Measurements from ENCODE around the gene CNBD2. TPM values are rescaled to one million over a fixed set of nuclear protein-coding genes. Genes with fewer than 3 reads are reported as not detected.
"Not testable (repeated sequence)": the region's sequence is repeated elsewhere in the genome, so short reads cannot be mapped to it uniquely, and the experiment has no call there.

Gene CNBD2
- total and polyA plus RNA-seq, 10 of the 15 experiments (the other 5 are each of a cell fraction or from before 2014, with no cell fraction given), result 0.86 to 7.4 (median 4.6) TPM

- H3K27me3 ChIP-seq (replicated peaks in 1 of 2; ENCODE audit: control insufficient read depth in 2 of 2, insufficient read depth in 2 of 2, low read length in 1 of 2); ATAC-seq; FAIRE-seq; H3K4me1 ChIP-seq (ENCODE audit: control insufficient read depth, insufficient read depth, low read length); in situ Hi-C loops (cut with MboI); SMC1A ChIA-PET (ENCODE audit: uncharacterized antibody, unreplicated experiment); intact Hi-C loops (cut with micrococcal nuclease; ENCODE audit: unreplicated experiment); H3K4me3 ChIP-seq; H4K20me1 ChIP-seq (ENCODE audit: control insufficient read depth, insufficient read depth); H3K36me3 ChIP-seq (ENCODE audit: control insufficient read depth in 2 of 2, insufficient read depth in 2 of 2, low read length in 1 of 2); H3K27ac ChIP-seq (ENCODE audit: control insufficient read depth, insufficient read depth); H3K9me3 ChIP-seq (replicated peaks; ENCODE audit: control insufficient read depth, insufficient read depth, low read length); H2AFZ ChIP-seq (ENCODE audit: control insufficient read depth, low read depth, low read length); H3K9ac ChIP-seq (ENCODE audit: control insufficient read depth, insufficient read depth, low read length); H3K4me2 ChIP-seq (ENCODE audit: control insufficient read depth, insufficient read depth); DNase-seq (ENCODE audit: low read depth, low spot score); POLR2A ChIA-PET; BruUV-seq (replicated peaks); H3K79me2 ChIP-seq (ENCODE audit: control insufficient read depth, insufficient read depth, low read length); RAD21 ChIA-PET (ENCODE audit: unreplicated experiment): not testable (repeated sequence)
- WGBS (ENCODE audit: insufficient coverage, insufficient replicate concordance, low lambda C conversion rate, missing lambda C conversion rate), result 42% methylated on average over 6 of the region's 6 CpGs
- CTCF ChIA-PET, result interaction anchor here (0.6 to 1.0 kb wide), 2 partner anchors 58 to 125 kb away, joined by 3 to 4 read pairs; partner anchors contain the start of gene SCAND1
Measured at GRCh38 chr20:36079984-36080383, 111.6 kb downstream of the CNBD2 start.

Small RNA genes lying within 50 kb of the gene (small RNA-seq; reads per million reads assigned to genes)
- not detected for gene RNU6-937P

Other genes with a start within 250 kb of the CNBD2 start
- 261 and 305 TPM in 2 replicates for gene RBM39, start 226.3 kb upstream of the CNBD2 start, total RNA-seq (2014; rRNA removed)
- gene RBM39, start 226.3 kb upstream of the CNBD2 start, total RNA-seq (2014; rRNA removed; fragmentation: Illumina TruSeq; extraction: Trizol), result 280 and 283 TPM in 2 replicates
- gene RBM39, start 226.3 kb upstream of the CNBD2 start, total RNA-seq (2021), result 188 and 216 TPM in 2 replicates
- 248 and 261 TPM in 2 replicates for gene RBM39, start 226.3 kb upstream of the CNBD2 start, polyA plus RNA-seq (2011; rRNA removed)
- gene RBM39, start 226.3 kb upstream of the CNBD2 start, polyA plus RNA-seq (2014; fragmentation: Illumina TruSeq; extraction: Trizol), result 205 and 235 TPM in 2 replicates
- 100 to 1,000 TPM; 135 to 150 TPM for gene RBM39, start 226.3 kb upstream of the CNBD2 start, polyA plus RNA-seq (2014; fragmentation: Nextera tagmentation; extraction: Ambion mirVana)
- 163 and 180 TPM in 2 replicates for gene RBM39, start 226.3 kb upstream of the CNBD2 start, polyA plus RNA-seq (2014; rRNA removed)
- 100 to 1,000 TPM; 219 to 232 TPM for gene RBM39, start 226.3 kb upstream of the CNBD2 start, polyA plus RNA-seq (2016; fragmentation: Nextera tagmentation; extraction: Ambion mirVana)
- 35.5 and 44.0 TPM in 2 replicates for gene PHF20, start 196.6 kb upstream of the CNBD2 start, total RNA-seq (2014; rRNA removed)
- gene PHF20, start 196.6 kb upstream of the CNBD2 start, total RNA-seq (2014; rRNA removed; fragmentation: Illumina TruSeq; extraction: Trizol), result 45.0 and 45.1 TPM in 2 replicates
- gene PHF20, start 196.6 kb upstream of the CNBD2 start, total RNA-seq (2021), result 41.7 and 49.0 TPM in 2 replicates
- gene PHF20, start 196.6 kb upstream of the CNBD2 start, polyA plus RNA-seq (2011; rRNA removed), result 31.6 and 43.4 TPM in 2 replicates
- gene PHF20, start 196.6 kb upstream of the CNBD2 start, polyA plus RNA-seq (2014; fragmentation: Illumina TruSeq; extraction: Trizol), result 48.5 and 52.0 TPM in 2 replicates
- 10 to 100 TPM; 90.7 to 91.2 TPM for gene PHF20, start 196.6 kb upstream of the CNBD2 start, polyA plus RNA-seq (2014; fragmentation: Nextera tagmentation; extraction: Ambion mirVana)
- gene PHF20, start 196.6 kb upstream of the CNBD2 start, polyA plus RNA-seq (2014; rRNA removed), result 44.9 TPM in 2 replicates
- gene PHF20, start 196.6 kb upstream of the CNBD2 start, polyA plus RNA-seq (2016; fragmentation: Nextera tagmentation; extraction: Ambion mirVana), result 10 to 100 TPM; 53.1 to 53.5 TPM
- gene SCAND1, start 14.1 kb upstream of the CNBD2 start, total RNA-seq (2014; rRNA removed), result 62.8 and 77.3 TPM in 2 replicates
- 4.7 and 6.4 TPM in 2 replicates for gene SCAND1, start 14.1 kb upstream of the CNBD2 start, total RNA-seq (2014; rRNA removed; fragmentation: Illumina TruSeq; extraction: Trizol)
- gene SCAND1, start 14.1 kb upstream of the CNBD2 start, total RNA-seq (2021), result 68.1 and 73.1 TPM in 2 replicates
- 3.1 and 5.7 TPM in 2 replicates for gene SCAND1, start 14.1 kb upstream of the CNBD2 start, polyA plus RNA-seq (2011; rRNA removed)
- 0.60 TPM in 1 of 2 replicates, not detected in the other for gene SCAND1, start 14.1 kb upstream of the CNBD2 start, polyA plus RNA-seq (2014; fragmentation: Illumina TruSeq; extraction: Trizol)
- under 1 TPM; 0.08 to 0.16 TPM for gene SCAND1, start 14.1 kb upstream of the CNBD2 start, polyA plus RNA-seq (2014; fragmentation: Nextera tagmentation; extraction: Ambion mirVana)
- 45.3 and 57.0 TPM in 2 replicates for gene SCAND1, start 14.1 kb upstream of the CNBD2 start, polyA plus RNA-seq (2014; rRNA removed)
- gene SCAND1, start 14.1 kb upstream of the CNBD2 start, polyA plus RNA-seq (2016; fragmentation: Nextera tagmentation; extraction: Ambion mirVana), result 100 to 1,000 TPM; 110 to 117 TPM
- 0.11 and 0.82 TPM in 2 replicates for gene EPB41L1, start 186.2 kb downstream of the CNBD2 start, total RNA-seq (2014; rRNA removed)
- gene EPB41L1, start 186.2 kb downstream of the CNBD2 start, total RNA-seq (2014; rRNA removed; fragmentation: Illumina TruSeq; extraction: Trizol), result 0.28 and 0.36 TPM in 2 replicates
- gene EPB41L1, start 186.2 kb downstream of the CNBD2 start, total RNA-seq (2021), result 0.36 and 0.40 TPM in 2 replicates
- gene EPB41L1, start 186.2 kb downstream of the CNBD2 start, polyA plus RNA-seq (2011; rRNA removed), result 1.8 and 3.2 TPM in 2 replicates
- gene EPB41L1, start 186.2 kb downstream of the CNBD2 start, polyA plus RNA-seq (2014; fragmentation: Illumina TruSeq; extraction: Trizol), result 0.40 and 0.41 TPM in 2 replicates
- gene EPB41L1, start 186.2 kb downstream of the CNBD2 start, polyA plus RNA-seq (2014; fragmentation: Nextera tagmentation; extraction: Ambion mirVana), result under 1 TPM; 0.08 to 0.16 TPM
- gene EPB41L1, start 186.2 kb downstream of the CNBD2 start, polyA plus RNA-seq (2014; rRNA removed), result 0.45 and 0.56 TPM in 2 replicates
- gene EPB41L1, start 186.2 kb downstream of the CNBD2 start, polyA plus RNA-seq (2016; fragmentation: Nextera tagmentation; extraction: Ambion mirVana), result under 1 TPM; 0.24 to 0.27 TPM

Data from GM12878 (cell line).